Stimulated activated CD4-positive, alpha-beta T cell treated with anti-CD3 and anti-CD28 coated beads, Interleukin-4, amount 100 ng/mL, for 4 hours (primary cell): ENCODE results near the gene INTS14.
"Not testable (repeated sequence)": the region's sequence is repeated elsewhere in the genome, so short reads cannot be mapped to it uniquely, and the experiment has no call there.

ENCODE experiments used
- DNase-seq, 2 experiments: peaks; one replicate each; pipeline ENCODE4 v3.0.0-alpha.2; 2020

Gene INTS14

DNA sequence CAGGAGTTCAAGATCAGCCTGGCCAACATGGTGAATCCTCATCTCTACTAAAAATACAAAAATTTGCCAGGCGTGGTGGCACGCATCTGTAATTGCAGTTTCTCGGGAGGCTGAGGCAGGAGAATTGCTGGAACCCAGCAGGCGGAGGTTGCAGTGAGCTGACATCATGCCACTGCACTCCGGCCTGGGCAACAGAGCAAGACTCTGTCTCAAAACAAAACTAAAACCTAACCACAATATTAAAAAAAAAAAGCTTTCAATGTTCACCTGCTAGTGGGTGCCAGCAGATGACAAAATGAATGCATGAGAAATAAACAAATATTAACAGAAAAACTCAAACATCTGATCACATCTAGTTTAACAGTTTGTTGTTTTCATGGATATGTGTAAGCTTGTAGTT is 19.8 kb upstream of the INTS14 start:
- no peak for DNase-seq

- no peak for DNase-seq
These were observed 18.6 kb upstream of the INTS14 start for GRCh38 chr15:65629548-65629947.

GRCh38 chr15:65626856-65627255 is 15.9 kb upstream of the INTS14 start:
- DNase-seq, result no peak

- DNase-seq, result no peak
These were observed 12.2 kb upstream of the INTS14 start for GRCh38 chr15:65623103-65623502.

GRCh38 chr15:65621638-65622037 is 10.7 kb upstream of the INTS14 start, which contains the start of gene SLC24A1:
Gene SLC24A1, plus strand, starts transcription at chr15:65621938. Its CDS starts 2,143 bp downstream, at chr15:65624081.
- no peak for DNase-seq

GRCh38 chr15:65620833-65621232 is 9.9 kb upstream of the INTS14 start:
- no peak for DNase-seq

DNA sequence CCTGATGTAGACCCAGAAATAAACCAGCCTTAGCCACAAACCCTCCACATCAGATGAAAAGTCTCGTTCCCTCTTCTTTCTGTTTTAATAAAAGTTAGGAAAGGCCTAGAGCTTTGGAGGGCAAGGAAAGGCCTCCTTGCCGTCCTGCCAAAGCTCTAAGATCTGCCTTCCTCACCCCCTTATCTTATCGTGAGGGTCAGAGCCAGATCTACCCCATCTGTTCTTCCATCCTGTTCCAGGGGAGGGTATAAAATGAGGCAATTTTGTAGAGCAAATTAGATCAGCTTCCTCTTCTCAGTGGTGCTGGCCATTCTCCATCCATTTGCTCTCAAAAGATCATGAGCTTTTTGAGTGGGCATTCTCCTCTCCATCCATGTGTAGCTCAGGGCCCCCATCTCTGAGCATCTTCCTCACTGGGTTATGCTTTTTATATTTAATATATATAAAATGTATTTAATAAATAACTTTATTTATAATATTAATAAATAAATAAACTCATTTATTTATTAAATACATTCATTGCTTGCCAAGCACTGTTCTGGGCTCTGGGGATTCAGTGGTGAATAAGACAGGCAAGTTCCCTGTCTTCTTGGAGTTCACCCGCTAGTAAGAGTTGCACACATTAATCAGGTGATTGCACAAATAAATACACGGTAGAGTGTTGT is 8.8 kb upstream of the INTS14 start:
- no peak for DNase-seq

DNA sequence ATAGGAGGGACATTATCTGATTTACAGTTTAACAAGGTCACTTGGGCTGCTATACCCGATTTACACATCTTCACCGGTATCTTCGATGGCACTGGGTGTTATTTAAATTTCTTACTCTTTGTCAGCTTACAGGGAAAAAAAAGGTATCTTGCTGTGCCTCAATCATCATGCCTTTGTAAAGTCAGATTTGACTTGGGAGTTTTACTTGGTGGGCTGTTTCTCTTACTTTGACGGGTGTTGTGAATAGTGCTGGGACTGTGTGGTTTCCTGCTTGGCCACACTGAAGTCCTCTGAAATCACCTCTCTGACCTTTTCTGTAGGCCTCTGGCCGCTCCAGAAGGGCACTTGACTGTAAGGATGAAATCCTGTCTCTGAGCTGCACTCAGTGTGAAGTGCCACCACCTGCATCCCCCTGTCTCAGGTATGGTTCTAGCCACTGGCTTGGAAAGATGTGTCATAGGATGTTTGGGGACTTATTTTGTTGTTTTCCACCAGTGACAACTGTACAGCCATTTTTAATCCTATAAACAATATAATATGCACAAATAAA is 7.7 kb upstream of the INTS14 start:
- no peak for DNase-seq

DNA sequence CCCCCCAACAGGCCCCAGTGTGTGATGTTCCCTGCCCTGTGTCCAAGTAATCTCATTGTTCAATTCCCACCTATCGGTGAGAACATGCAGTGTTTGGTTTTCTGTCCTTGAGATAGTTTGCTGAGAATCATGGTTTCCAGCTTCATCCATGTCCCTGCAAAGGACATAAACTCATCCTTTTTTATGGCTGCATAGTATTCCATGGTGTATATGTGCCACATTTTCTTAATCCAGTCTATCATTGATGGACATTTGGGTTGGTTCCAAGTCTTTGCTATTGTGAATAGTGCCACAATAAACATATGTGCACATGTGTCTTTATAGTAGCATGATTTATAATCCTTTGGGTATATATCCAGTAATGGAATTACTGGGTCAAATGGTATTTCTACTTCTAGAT is 5.0 kb upstream of the INTS14 start:
- DNase-seq, result not testable (repeated sequence)

DNA sequence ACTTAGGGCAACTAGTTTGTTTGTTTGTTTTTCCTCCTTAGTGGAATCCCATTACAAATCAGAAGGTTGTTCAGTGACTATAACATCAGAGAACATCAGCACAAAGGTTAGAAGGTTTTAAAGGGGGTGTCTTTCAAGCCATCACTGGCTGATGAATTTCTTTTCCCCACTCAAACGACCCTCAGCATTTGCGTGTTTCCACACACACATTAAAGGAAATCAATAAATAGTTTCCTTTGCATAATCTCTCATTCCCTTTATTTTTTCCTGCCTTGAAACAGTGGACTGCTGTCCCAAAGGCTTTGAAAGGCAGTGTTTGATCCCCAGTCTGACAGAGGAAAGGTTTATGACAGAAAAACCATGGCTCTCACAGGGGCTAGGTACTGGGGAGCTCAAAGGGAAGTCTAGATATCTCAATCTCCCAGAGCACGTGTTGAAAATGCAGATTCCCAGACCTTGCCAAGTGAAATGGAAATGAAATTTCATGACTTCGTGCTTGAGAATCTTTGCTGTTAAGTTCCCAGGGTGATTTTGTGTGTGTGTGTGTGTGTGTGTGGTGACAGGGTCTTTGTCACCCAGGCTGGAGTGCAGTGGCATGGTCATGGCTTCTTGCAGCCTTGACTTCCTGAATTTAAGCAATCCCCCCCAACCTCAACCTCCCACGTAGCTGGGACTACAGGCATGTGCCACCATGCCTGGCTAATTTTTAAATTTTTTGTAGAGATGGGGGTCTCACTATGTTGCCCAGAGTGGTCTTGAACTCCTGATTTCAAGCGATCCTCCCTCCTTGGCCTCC is 2.2 kb upstream of the INTS14 start:
- DNase-seq, result no peak

DNA sequence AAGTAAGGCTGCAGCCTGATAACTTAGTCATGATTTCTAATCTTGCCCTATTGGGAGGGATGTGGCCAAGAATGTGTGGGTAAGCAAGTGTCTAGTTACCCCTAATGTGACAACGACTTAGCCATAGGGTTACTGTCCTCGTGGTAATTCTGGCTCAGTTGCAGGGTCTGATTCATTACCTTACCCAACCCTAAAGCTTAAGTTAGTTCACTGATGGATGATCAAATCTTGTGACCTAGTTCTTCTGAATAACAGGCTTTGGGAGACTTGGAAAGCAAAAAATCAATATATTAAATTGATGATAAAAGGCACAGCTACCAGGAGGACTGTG is 1.6 kb upstream of the INTS14 start:
- DNase-seq, result no peak

DNA sequence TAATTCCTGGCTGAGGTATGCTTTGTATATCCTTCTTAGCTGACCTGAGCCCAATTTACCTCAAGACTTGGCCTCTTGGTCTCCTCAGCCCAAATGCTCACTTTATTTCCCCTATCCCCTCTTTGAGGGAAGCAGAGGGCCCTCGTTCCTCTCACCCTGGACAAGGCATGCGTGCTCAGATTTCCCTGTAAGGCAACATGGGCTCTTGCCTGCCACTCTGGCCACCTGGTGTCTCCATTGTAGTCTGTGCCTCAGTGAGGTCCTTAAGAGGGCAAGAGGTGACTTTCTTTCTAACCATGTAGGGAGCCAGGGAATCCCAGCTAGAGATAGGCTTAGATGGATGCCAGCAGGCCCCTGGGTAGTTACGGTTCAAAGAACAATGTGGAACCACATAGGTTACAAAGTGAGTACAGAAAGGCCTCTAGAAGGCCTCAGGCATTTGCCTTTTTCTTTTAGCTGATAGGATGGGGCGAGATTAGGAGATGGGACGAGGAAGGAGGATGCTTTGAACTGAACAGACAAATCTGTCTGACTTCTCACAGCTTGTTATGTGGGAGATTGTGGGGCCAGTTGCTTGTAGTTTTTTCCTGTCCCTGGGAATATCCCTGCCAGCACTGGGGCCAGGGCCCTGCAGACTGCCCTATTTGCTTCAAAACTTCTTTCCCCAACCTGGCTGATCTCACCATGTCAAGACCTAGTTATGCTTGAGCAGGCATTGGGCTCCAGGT is 1.1 kb upstream of the INTS14 start:
- DNase-seq, result no peak

- no peak for DNase-seq
These were observed 7.4 kb downstream of the INTS14 start for GRCh38 chr15:65603559-65603958.

GRCh38 chr15:65603134-65603533 is 7.8 kb downstream of the INTS14 start:
- DNase-seq, result no peak

DNA sequence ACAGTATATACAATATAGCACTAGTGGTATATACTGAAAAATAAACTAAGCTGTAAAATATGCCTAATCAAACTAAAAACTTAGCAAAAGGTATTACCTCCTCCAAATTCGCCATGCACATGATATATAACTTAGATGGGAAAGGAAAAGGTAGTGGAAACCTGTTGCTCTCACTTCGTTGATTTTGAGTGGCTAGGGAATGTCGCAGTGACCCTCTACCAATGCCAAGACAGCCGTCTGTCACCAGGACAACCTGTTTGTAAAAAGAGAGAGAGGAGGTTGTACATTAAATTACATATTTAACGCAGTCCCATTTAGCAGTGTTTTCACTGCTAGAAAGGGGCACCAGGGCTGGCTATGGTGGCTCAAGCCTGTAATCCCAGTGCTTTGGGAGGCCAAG is 11.3 kb downstream of the INTS14 start:
- DNase-seq, result no peak

GRCh38 chr15:65598468-65598867 is 12.5 kb downstream of the INTS14 start:
- DNase-seq, result no peak

DNA sequence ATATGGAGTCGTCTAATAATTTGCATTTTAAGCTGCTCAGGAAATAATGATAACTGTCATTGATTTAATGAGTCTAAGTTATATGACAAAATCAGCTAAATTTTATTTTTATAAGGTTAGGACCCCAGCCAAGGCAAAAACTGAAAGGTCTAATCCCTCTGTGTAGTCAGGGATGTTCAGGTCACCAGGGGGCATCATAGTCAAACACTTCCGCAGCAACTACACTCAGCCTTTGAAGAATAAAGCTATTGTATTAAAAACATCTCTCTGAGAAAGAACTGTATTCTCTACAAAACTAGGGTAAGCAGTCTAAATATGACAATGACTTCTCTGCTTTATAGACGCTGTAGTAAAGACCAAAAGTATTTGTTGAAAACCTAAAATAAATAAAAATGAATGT is 15.0 kb downstream of the INTS14 start:
- no peak for DNase-seq

GRCh38 chr15:65587094-65587493 is 23.8 kb downstream of the INTS14 start:
- DNase-seq, result no peak

GRCh38 chr15:65584241-65584640 is 26.7 kb downstream of the INTS14 start:
- no peak for DNase-seq

- DNase-seq, result peak in 1 of 2 experiments; percentile 19
These were observed 27.2 kb downstream of the INTS14 start for GRCh38 chr15:65583701-65584100.

DNA sequence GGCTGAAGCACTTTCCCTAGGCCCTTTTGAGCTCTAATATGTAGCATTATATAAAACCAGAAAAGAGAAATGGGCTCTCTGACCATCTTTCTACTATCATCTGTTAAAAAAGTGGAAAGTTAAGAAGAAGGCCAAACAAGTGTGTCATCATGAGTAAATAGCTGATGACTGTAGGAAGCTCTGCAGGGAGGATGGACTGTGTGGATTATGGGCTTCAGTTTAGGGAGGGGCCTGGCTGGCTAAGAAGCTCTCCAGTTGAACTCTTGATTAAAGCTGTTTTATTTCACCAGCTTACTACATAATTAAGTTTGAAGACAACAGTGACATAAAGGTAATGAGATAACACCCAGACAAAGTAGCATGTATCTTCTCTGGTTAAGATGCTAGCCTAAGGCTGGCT is 30.6 kb downstream of the INTS14 start:
- no peak for DNase-seq

- DNase-seq, result no peak
These were observed 31.2 kb downstream of the INTS14 start for GRCh38 chr15:65579762-65580161.

DNA sequence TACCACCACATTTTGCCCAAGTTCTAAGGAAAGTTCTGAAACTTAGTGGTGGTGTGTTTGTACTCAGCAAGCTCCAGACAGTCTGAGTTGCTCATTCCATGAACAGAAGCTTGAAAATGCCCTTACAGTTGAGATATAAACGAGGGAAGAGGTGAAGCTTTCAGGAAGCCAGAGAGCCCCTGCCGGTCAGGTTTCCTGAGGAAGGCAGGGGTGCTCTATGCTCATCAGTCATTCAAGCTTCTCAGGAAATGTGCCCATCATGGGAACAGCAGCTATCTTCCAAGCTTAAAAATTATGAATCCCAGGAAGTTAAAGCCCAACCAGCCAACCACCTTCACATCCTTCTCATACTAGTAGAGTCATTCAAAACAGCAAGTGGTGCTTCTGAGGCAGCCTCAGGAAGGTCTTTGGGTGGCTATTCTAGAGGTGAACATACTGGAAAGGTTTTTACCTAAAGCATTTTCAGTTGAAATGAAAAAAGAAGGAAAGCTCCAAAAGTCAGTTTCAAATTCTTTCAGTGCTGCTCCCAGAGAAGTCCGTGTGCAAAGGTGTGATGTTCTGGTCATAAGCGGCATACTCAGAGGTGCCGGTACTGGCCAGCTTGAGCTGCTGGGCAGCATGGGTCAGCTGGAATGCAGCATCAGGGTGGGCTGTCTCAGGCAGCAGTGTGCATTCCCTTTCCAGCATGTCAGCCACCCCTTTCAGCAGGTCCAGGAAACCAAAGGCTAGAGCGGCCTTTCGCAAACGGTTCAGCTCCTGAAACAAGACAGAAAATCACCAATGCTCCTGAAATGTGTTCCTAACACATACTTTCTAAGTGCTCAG is 31.8 kb downstream of the INTS14 start:
- no peak for DNase-seq
